Muscle layer of duodenum (tissue), 2 donors: ENCODE measurements around the gene CRYL1.

Experiments
- H3K27ac ChIP-seq: one replicate; pipeline ENCODE4 v1.7.0; 2013; ENCODE audit warnings: mild to moderate bottlenecking, low read length
- H3K27me3 ChIP-seq: one replicate; pipeline ENCODE4 v1.7.0; 2013; ENCODE audit warnings: low read depth, mild to moderate bottlenecking, control low read depth, low read length
- H3K36me3 ChIP-seq, 2 donors: one replicate each; pipeline ENCODE4 v1.7.0; 2013; ENCODE audit warnings: low read length in 2 of 2, control low read depth in 1 of 2, mild to moderate bottlenecking in 1 of 2; ENCODE audit not compliant: insufficient read depth in 2 of 2, control insufficient read depth in 1 of 2
- H3K4me1 ChIP-seq, 2 donors: one replicate each; pipeline ENCODE4 v1.7.0; 2013; ENCODE audit warnings: low read length in 2 of 2, mild to moderate bottlenecking in 2 of 2, control low read depth in 1 of 2, moderate library complexity in 1 of 2; ENCODE audit not compliant: insufficient read depth in 2 of 2, control insufficient read depth in 1 of 2
- H3K4me3 ChIP-seq, 2 donors: one replicate each; pipeline ENCODE4 v1.7.0; 2013; ENCODE audit warnings: low read length in 2 of 2, low read depth in 1 of 2, mild to moderate bottlenecking in 1 of 2
- H3K9me3 ChIP-seq, 2 donors: one replicate each; pipeline ENCODE4 v1.7.0; 2013; ENCODE audit warnings: low read length in 2 of 2, control low read depth in 1 of 2, mild to moderate bottlenecking in 1 of 2; ENCODE audit not compliant: control insufficient read depth in 1 of 2
- donor health status: healthy.

Gene CRYL1

DNA sequence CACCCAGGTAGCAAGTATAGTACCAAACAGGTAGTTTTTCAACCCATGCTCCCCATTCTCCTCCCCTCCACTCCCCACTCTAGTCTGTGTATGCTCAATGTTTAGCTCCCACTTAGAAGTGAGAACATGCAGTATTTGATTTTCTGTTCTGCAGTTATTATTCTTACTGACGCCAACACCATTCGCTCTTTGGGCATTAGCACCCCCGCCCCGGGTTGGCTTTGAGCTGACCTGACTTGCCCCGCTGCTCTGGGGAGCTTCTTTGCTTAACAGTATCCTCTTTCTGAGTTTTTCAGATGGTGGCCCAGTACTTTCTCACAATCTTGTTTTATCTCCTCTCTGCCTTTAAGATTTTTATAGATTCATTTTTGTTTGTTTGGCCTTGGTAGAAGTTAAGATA lies 138.7 kb downstream of the CRYL1 start:
- no peaks in the 10 kb centered on the region for H3K27me3 ChIP-seq
- no peaks in the 10 kb centered on the region for H3K4me1 ChIP-seq
- no peaks in the 10 kb centered on the region for H3K9me3 ChIP-seq
- H3K27ac ChIP-seq = no peak overlapping the region
- H3K36me3 ChIP-seq = no peaks in the 10 kb centered on the region
- no peak overlapping the region for H3K4me3 ChIP-seq

DNA sequence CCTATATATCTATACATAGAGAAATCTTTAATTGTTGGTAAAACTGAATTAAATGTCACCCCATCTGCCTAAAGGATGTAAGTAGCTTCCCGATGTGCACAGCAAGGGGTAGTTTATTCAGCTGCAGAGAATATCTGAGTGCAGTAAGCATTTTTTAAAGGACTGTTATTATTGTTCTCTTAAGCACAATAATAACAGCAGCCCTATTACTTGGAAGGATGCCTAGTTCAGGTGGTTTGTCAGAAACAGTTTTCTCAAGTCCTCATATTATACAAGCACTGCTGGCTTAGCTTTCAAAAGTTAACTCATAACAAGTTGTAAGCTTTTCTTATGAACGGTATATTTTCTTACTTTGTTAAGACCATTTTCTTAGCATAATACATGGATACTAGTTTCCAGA lies 142.6 kb downstream of the CRYL1 start:
- H3K27ac ChIP-seq = no peak overlapping the region
- no peaks in the 10 kb centered on the region for H3K36me3 ChIP-seq
- H3K9me3 ChIP-seq = no peaks in the 10 kb centered on the region
- H3K27me3 ChIP-seq = no peaks in the 10 kb centered on the region
- H3K4me3 ChIP-seq = no peak overlapping the region
- H3K4me1 ChIP-seq = no peaks in the 10 kb centered on the region

DNA sequence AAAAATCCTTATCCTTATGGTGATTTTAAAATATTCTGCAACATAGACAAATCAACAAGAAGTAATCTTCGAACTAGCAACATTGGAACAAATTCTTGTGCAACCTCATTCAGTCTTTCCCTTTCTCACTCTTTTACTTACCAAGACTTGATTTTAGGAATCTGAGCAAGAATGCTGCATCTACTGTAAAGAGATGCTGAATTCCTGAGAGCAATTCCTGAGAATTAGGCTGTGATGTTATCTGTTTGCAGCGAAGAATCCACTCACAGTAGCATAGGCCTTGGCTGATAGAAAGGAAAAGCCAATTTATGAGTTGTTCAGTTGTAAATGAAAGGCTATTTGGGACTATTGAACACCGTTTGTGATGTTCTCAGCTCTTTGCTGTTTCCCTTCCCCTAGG lies 144.3 kb downstream of the CRYL1 start:
- Histone ChIP-seq H3K27ac (no peak overlapping the region), H3K4me1 (no peaks in the 10 kb centered on the region), H3K9me3 (no peaks in the 10 kb centered on the region), H3K36me3 (no peaks in the 10 kb centered on the region), H3K4me3 (no peak overlapping the region), H3K27me3 (no peaks in the 10 kb centered on the region)

DNA sequence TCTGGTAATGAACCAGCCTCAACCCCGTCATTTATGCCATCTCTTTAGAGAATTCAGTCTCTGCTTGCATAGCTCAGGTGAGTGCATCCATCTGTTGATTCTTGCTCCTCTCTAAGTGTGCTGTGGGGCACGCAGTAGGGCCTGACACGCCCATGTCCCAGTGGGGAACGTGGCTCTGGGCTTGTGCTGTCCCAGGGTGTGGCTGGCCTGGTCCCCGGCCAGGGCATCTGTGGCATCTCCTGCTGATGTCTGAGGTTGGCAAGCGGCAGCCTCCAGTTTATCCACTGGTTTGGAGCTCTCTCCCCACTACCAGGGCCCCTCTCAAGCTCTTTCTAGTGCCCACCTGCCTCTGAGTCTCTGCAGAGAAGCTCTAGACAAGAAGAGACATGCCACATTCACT lies 146.9 kb downstream of the CRYL1 start:
- Histone ChIP-seq H3K27me3 (no peaks in the 10 kb centered on the region), H3K36me3 (no peaks in the 10 kb centered on the region), H3K4me3 (no peak overlapping the region), H3K4me1 (no peaks in the 10 kb centered on the region), H3K9me3 (no peaks in the 10 kb centered on the region), H3K27ac (no peak overlapping the region)

DNA sequence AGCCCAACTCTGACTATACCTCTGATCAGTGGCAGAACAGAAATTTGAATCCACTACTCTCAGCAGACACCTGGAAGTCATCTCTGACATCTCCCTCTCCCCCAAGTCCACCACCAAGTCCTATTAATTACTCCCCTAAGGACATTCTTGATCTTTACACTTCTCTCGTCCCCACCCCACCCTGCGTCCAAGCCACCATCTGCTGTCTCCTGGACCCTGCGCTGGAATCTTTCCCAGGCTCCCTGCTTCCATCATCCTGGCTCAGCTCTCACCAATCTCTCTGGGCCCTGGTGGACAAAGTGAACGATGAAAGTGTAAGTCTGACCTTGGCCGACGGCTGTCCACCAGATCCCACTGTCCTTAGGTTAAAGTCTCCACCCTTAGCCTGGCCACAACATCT lies 147.9 kb downstream of the CRYL1 start:
- H3K4me3 ChIP-seq = no peak overlapping the region
- no peaks in the 10 kb centered on the region for H3K36me3 ChIP-seq
- no peaks in the 10 kb centered on the region for H3K4me1 ChIP-seq
- H3K27me3 ChIP-seq = no peaks in the 10 kb centered on the region
- no peaks in the 10 kb centered on the region for H3K9me3 ChIP-seq
- H3K27ac ChIP-seq = no peak overlapping the region

DNA sequence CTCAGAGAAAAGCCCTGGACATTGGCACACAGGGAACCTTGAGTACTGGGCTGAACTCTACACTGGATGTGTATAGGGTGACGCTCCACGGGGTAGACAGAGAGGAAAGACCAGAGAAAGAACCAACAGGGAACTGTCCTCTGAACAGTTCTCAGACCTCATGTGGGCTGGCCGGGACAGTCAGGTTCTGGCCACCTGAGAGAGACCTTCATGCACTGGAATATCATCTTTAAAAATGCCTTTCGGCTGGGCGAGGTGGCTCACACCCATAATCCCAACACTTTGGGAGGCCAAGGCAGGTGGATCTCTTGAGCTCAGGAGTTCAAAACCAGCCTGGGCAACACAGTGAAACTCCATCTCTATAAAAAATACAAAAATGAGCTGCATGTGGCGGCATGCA lies 149.8 kb downstream of the CRYL1 start:
- H3K9me3 ChIP-seq = no peaks in the 10 kb centered on the region
- no peaks in the 10 kb centered on the region for H3K27me3 ChIP-seq
- no peak overlapping the region for H3K27ac ChIP-seq

DNA sequence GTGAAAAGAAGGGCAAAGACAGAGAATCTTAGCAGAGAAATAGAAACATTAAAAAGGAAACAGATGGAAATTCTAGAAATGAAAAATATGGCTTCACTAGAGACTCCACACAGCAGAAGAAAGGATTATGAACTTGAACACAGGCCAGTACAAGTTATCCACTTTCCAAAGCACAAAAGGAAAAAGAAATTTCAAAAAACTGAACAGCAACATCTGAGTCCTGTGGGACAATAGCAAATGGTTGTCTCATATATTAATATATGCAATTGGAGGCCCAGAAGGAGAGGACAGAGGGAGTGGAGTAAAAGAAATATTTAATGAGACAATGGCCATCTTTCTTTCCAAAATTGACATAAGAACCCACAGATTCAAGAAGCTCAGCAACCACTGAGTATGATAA lies 151.8 kb downstream of the CRYL1 start:
- Histone ChIP-seq H3K4me1 (no peaks in the 10 kb centered on the region), H3K27ac (no peak overlapping the region), H3K36me3 (no peaks in the 10 kb centered on the region)

More for the DNA sequence above, 149.8 kb downstream of the CRYL1 start:
- no peaks in the 10 kb centered on the region for H3K36me3 ChIP-seq
- no peaks in the 10 kb centered on the region for H3K4me1 ChIP-seq
- no peak overlapping the region for H3K4me3 ChIP-seq

DNA sequence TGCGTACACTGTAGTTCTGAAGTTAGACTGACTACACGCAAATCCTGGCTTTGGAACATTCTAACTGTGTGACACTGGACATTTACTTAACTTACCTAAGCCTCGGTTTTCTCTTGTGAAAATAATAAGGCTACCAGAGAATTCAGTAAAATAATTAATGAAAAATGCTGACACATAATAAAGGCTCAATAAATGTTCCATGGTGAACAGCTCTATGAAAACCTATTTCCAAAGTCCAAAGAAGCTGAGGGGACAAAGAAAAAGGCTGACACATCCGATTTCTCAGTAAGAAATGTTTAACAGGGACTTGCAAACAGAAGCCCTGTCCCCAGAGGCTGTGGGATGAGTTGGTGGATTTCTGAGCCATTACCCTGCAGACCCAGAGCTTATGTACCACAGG lies 153.8 kb downstream of the CRYL1 start:
- Histone ChIP-seq H3K9me3 (no peaks in the 10 kb centered on the region), H3K4me1 (no peaks in the 10 kb centered on the region), H3K36me3 (no peaks in the 10 kb centered on the region), H3K4me3 (no peak overlapping the region), H3K27me3 (no peaks in the 10 kb centered on the region), H3K27ac (no peak overlapping the region)

More for the DNA sequence above, 151.8 kb downstream of the CRYL1 start:
- H3K27me3 ChIP-seq = no peaks in the 10 kb centered on the region
- no peak overlapping the region for H3K4me3 ChIP-seq
- no peaks in the 10 kb centered on the region for H3K9me3 ChIP-seq

DNA sequence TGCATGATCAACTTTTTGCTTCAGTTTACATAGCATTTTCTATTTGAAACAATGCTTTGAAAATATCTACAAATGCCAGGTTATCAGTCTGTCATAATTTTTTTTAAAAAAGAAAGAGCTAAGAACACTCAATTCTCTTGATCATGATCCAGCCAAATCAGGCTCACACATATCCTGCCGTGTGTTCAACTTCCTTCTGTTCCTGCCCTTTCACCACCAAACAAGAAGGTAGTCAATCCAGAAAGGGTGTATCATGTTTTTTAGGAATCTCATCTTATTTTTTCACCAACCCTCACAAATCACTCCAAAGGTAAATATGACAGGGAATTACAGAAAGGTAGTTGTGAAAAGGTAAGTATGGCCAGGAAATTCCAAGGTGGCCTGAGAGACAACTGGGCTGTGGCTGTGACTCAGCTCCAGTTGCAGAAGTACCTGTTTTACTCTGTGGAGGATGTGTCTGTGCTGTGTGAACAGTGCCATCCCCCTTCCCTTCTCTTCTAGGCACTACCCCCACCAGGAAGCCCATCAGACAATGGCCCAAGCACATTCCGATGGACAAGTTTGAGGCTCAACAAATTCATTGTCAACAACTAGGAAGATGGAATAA lies 154.7 kb downstream of the CRYL1 start:
- no peaks in the 10 kb centered on the region for H3K4me1 ChIP-seq
- no peaks in the 10 kb centered on the region for H3K27me3 ChIP-seq
- no peaks in the 10 kb centered on the region for H3K36me3 ChIP-seq
- no peak overlapping the region for H3K4me3 ChIP-seq
- no peaks in the 10 kb centered on the region for H3K9me3 ChIP-seq
- H3K27ac ChIP-seq = no peak overlapping the region

DNA sequence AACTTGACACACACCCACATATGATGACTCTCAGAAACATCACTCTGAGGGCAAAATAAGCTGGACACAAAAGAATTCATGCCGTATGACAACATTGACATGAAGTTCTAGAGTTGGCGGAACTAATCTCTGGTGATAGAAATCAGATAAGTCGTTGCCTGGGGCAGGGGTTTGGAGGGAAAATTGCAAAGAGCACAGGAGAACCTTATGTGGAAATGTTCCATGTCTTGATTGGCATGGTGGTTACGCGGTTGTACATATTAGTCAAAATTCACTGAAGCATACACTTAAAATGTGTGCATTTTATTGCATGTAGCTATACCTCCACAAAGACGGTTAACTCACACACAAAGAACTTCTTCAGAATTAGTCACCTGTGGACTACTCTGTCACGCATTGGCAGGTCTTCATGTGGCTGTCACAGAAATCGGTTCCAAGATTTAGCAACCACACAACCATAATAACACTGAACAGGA lies 155.7 kb downstream of the CRYL1 start:
- Histone ChIP-seq H3K9me3 (no peaks in the 10 kb centered on the region), H3K4me1 (no peaks in the 10 kb centered on the region), H3K36me3 (no peaks in the 10 kb centered on the region), H3K27me3 (no peaks in the 10 kb centered on the region), H3K27ac (no peak overlapping the region), H3K4me3 (no peak overlapping the region)

DNA sequence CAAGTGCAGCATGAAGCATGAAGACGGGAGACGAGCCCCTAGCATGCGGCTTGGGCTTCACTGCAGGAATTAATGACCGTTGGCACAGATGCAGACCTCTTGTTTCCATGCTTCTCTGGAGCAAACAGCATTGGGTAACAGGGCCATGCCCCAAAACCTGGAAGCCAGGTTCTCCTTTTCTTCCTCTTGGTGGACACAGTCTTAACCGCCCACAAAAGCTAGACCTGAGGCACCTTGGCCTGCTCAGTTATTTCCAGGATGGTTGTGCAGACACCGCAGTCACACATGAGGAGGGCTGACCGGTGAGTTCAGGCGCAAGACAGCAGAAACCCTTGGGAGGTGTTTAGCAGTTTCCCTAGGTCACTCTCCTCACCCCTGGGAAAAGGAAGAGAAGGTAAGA lies 159.6 kb downstream of the CRYL1 start:
- no peaks in the 10 kb centered on the region for H3K4me1 ChIP-seq
- no peaks in the 10 kb centered on the region for H3K9me3 ChIP-seq
- no peak overlapping the region for H3K27ac ChIP-seq
- H3K27me3 ChIP-seq = no peaks in the 10 kb centered on the region
- no peak overlapping the region for H3K4me3 ChIP-seq
- no peaks in the 10 kb centered on the region for H3K36me3 ChIP-seq

DNA sequence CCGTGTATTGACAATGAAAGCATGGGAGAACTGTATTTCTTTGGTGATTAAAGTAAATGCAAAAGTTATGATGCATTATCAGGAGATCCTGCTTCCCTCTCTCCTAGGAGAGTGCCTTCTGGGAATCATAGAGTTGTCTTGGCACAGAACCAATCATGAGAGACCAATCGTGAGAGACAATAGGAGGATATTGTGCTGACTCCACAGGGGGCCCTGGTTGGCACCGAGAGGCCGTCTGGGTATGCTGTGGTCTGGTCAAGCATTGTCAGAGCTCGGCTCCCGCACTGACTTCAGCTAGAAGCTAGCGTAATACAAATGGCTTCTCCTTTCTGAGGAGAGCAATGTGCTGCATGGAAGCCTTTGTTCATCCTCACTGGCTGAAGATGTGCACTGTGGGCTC lies 162.1 kb downstream of the CRYL1 start:
- Histone ChIP-seq H3K4me3 (no peak overlapping the region), H3K4me1 (no peaks in the 10 kb centered on the region), H3K27ac (no peak overlapping the region), H3K36me3 (no peaks in the 10 kb centered on the region), H3K27me3 (no peaks in the 10 kb centered on the region), H3K9me3 (no peaks in the 10 kb centered on the region)
